Measurements from ENCODE around the gene GTPBP1.

The GTPBP1 gene

DNA sequence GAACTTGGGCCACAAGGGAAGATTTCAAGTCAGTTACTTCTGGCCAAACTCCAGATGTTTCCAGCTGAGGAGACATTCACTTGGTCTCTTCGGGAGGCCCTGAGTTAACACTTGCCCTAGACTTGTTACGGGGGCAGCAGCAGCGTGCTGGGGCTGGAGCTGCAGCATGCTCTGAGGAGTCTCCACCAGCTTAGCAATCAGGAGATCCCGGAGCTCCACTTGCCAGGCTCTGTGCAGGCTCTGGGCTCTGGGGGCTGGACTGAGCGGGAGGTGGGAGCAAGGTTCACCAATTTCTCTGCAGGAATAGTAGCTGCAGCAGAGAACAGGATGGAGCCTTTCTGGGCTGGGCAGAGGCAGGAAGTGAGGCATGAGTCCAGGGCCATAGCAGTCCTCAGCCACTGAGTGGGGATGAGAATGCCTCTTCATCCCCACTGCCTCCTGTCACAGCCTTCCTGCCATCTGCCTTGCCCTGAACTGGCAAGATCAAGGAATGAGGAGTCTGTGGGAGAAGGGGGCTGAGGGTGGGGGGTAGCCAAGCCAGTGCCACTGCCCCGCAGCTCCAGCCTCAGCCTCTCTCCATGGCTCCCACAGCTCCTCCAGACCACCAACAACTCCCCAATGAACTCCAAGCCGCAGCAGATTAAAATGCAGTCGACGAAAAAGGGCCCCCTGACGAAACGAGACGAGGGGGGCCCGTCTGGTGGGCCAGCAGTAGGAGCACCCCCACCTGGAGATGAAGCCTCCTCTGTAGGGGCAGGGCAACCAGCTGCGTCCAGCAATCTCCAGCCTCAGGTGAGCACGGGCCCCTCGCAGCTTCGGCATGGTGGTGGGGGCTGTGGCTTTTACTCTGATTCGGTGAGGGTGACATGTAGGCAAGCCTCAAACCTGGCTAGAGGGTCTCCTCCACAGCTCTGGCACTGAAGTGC, 23.4 kb downstream of the GTPBP1 start:
- in situ Hi-C loops (cut with HindIII; ENCODE audit: low sequenced_read_pairs), result no loop called here

DNA sequence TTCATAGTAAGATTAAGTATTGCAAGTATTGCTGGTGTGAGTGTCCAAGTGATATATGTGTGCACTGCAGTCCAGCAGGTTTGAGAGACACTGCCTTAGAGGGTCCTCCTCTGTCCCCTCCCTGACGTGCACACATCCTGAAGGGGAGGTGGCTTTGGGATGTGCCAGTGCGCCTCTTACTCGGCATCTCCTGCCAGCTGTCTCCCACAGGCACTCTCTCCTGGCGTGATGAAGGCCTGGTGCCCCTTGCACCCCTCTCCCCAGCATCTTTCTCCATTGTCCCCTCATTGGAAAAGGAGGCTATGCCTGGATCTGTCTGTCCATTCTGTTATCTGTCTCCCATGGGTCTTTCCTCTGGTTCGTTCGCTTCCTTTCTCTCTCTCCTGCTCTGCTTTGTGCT, 24.2 kb downstream of the GTPBP1 start:
- DNase-seq (ENCODE audit: low read depth, low spot score), result no peak
- in situ Hi-C loops (cut with HindIII; ENCODE audit: low sequenced_read_pairs), result no loop called here
- TF ChIP-seq, protein P1, sequence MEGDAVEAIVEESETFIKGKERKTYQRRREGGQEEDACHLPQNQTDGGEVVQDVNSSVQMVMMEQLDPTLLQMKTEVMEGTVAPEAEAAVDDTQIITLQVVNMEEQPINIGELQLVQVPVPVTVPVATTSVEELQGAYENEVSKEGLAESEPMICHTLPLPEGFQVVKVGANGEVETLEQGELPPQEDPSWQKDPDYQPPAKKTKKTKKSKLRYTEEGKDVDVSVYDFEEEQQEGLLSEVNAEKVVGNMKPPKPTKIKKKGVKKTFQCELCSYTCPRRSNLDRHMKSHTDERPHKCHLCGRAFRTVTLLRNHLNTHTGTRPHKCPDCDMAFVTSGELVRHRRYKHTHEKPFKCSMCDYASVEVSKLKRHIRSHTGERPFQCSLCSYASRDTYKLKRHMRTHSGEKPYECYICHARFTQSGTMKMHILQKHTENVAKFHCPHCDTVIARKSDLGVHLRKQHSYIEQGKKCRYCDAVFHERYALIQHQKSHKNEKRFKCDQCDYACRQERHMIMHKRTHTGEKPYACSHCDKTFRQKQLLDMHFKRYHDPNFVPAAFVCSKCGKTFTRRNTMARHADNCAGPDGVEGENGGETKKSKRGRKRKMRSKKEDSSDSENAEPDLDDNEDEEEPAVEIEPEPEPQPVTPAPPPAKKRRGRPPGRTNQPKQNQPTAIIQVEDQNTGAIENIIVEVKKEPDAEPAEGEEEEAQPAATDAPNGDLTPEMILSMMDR (IDR thresholded peaks at IDR 0.05; ENCODE audit: low read depth, low read length), result no peak

More for the DNA sequence above, 23.4 kb downstream of the GTPBP1 start:
- H3K4me3 ChIP-seq (ENCODE audit: low read depth, low read length), result no peak overlapping the region
- DNase-seq (ENCODE audit: low read depth, low spot score), result no peak
- TF ChIP-seq, protein P1 (IDR thresholded peaks at IDR 0.05; ENCODE audit: low read depth, low read length), result no peak

DNA sequence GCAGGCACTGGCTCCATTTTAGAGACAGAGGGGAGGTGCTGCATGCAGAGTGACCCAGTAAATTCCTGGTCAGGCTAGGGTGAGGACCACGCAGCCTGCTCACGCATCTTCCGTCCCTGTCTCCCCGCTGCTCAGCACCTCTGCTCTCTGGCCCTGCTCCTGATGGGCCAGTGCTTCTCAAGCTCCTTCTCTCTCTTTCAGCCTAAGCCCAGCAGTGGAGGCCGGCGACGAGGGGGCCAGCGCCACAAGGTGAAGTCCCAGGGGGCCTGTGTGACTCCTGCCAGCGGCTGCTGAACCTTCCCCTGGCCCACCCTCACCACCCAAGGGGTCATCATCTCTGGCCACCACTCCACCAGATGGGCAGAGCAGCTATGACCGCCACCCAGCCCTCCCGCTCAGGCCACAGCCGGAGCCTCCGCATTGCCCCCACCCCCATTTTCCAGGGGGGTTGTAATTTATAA, 24.7 kb downstream of the GTPBP1 start:
- in situ Hi-C loops (cut with HindIII; ENCODE audit: low sequenced_read_pairs), result no loop called here
- no peak for DNase-seq (ENCODE audit: low read depth, low spot score)
- TF ChIP-seq, protein P1 (IDR thresholded peaks at IDR 0.05; ENCODE audit: low read depth, low read length), result no peak
- no peak overlapping the region for H3K4me3 ChIP-seq (ENCODE audit: low read depth, low read length)

More for the DNA sequence above, 24.2 kb downstream of the GTPBP1 start:
- no peak overlapping the region for H3K4me3 ChIP-seq (ENCODE audit: low read depth, low read length)

DNA sequence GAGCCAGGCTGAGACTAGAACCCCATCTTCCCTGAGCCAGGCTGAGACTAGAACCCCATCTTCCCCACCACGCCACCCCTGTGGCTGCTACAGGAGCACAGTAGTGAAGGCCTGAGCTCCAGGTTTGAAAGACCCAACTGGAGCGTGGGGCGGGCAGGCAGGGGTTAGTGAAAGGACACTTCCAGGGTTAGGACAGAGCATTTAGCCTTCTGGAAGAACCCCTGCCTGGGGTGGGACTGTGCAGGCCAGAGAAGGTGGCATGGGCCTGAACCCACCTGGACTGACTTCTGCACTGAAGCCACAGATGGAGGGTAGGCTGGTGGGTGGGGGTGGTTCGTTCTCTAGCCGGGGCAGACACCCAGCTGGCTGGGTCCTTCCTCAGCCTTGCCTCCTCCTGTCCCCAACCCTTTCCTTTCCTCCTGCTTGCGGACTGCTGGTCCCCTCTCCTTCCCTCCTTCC, 26.0 kb downstream of the GTPBP1 start:
- in situ Hi-C loops (cut with HindIII; ENCODE audit: low sequenced_read_pairs), result no loop called here
- DNase-seq (ENCODE audit: low read depth, low spot score), result no peak
- TF ChIP-seq, protein P1 (IDR thresholded peaks at IDR 0.05; ENCODE audit: low read depth, low read length), result no peak

DNA sequence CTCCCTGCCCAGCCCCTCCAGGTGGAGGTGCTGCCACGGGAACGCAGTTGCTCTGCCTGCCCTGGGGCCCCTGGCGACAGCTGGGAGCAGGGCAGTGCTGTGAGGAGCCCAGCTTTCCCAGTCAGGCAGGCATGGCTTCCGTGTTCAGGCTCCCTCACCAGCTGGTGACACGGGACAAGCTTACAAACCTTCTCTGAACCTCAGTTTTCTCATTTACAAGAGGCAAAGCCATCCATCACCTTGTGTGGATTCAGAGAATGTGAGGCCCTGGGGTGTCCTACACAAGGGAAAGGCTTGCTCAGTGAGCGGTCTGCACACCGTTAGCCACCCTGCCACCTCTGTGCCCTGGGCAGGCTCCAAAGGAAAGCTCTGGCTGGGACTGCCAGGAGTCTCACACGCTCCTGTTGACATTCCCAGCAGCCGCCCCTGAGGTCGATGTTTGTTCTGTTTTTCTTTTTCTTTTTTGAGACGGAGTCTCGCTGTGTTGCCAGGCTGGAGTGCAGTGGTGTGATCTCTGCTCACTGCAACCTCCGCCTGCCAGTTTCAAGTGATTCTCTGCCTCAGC, 26.6 kb downstream of the GTPBP1 start:
- H3K4me3 ChIP-seq (ENCODE audit: low read depth, low read length), result no peak overlapping the region
- DNase-seq (ENCODE audit: low read depth, low spot score), result no peak
- in situ Hi-C loops (cut with HindIII; ENCODE audit: low sequenced_read_pairs), result no loop called here
- TF ChIP-seq, protein P1 (IDR thresholded peaks at IDR 0.05; ENCODE audit: low read depth, low read length), result no peak

More for the DNA sequence above, 26.0 kb downstream of the GTPBP1 start:
- H3K4me3 ChIP-seq (ENCODE audit: low read depth, low read length), result no peak overlapping the region

DNA sequence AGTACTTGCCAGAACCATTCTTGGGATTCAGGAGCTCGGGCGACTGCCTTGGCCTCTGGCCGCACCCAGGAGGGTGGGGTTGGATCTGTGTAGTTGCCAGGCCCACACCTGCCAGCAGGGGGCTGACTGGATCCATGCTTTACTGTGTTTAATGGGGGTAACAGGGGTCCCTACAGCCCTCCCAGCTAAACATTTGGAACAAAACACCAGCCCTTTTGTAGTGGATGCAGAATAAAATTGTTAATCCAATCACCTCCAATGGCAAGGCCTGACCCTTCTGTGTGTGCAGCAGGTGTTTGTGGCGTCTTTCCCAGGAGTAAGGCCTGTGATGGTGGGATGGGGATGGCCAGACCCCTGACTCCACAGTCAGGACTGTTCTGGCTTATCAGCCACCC, 27.6 kb downstream of the GTPBP1 start:
- no peak for DNase-seq (ENCODE audit: low read depth, low spot score)
- TF ChIP-seq, protein P1 (IDR thresholded peaks at IDR 0.05; ENCODE audit: low read depth, low read length), result peak; percentile 84
- H3K4me3 ChIP-seq (ENCODE audit: low read depth, low read length), result no peak overlapping the region
- in situ Hi-C loops (cut with HindIII; ENCODE audit: low sequenced_read_pairs), result no loop called here
